Erythroblast (primary cell): ENCODE measurements around the gene C3orf18.

Experiments used
- GATA1 ChIP-seq: IDR thresholded peaks from 2 replicates; pipeline ENCODE4 v1.6.1; 2011; ENCODE audit warnings: low read depth, mild to moderate bottlenecking, control low read depth, low read length, moderate library complexity
- POLR2A ChIP-seq: IDR thresholded peaks from 2 replicates; pipeline ENCODE4 v1.6.1; 2011; ENCODE audit warnings: mild to moderate bottlenecking, low read length

DNA sequence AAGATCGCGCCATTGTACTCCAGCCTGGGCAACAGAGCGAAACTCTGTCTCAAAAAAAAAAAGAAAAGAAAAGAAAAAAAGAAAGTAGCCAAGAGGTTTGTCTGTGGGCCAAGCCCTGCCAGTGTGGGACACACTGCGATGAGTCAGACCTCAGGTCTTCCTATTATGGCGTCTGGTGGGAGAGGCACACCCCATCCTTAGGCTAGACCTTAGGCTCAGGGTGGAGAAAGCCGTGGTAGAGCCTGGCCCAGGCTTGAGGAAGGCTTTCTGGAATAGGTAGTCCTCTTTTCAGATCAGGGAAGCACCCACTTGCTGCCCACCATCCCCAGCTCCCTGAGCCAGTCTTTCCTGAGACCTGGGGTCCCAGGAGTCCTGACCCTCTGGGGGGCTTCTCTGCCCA is 7.8 kb upstream of the C3orf18 start:
- TF ChIP-seq POLR2A (no peak), GATA1 (no peak)
